ENCODE results near the gene MPST.
"Not testable (repeated sequence)": the region's sequence is repeated elsewhere in the genome, so short reads cannot be mapped to it uniquely, and the experiment has no call there.

Gene MPST

GRCh38 chr22:37019309-37020191 is at the start of gene MPST, which contains the start of gene TST:
MPST (plus strand) TSS chr22:37019742; CDS start chr22:37019837, 95 bp downstream.
TST (minus strand) TSS chr22:37019447; CDS start chr22:37018732, 715 bp downstream.
- DNase-seq (ENCODE audit: low spot score in 2 of 2) (peak; percentile 55 to 80), ATAC-seq (peak; percentile 86)
- H3K27ac Mint-ChIP-seq, result peak within 1 kb of the TSS; percentile 83

DNA sequence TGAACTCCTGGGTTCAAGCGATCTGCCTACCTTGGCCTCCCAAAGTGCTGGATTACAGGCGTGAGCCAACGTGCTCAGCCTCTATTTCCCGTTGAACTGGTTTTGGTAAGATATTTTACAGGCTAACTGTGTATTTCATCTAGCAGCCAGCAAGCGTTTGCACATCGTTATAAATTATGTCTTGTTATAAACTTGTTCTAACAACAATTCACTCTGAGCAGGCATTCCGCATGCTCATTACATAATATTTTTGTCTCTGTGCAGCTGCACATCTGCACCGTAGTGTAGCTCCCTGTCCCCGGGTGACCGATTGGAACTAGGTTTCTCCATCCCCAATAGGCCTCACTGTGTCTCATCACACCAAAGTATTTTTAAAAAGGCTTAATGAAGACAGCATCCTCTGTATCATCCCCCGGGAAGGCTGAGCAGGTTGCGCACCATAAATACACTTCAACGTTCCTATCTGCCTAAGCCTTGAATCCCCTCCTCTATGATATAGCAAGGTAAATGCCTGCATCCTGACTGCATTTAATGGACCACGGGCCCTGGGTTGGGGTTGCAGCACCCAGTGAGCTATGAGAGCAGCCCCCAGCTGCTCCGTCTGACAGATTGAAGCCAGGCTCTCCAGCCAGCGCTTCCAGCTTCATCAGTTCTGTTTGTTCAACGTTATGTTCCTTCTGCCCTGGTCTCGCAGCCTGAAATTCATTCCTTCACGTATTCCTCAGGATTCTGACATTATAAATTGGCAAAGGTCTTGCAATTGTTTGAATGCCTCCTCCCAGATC is 48.0 kb upstream of the MPST start:
- Mint-ChIP-seq H3K4me3 (no peak overlapping the region), H3K4me1 (no peaks in the 10 kb centered on the region), H3K27ac (no peak overlapping the region), H3K9me3 (no peaks in the 10 kb centered on the region), H3K36me3 (no peaks in the 10 kb centered on the region)
- DNase-seq (ENCODE audit: low spot score in 2 of 2) (no peak), ATAC-seq (no peak)

More at GRCh38 chr22:37019309-37020191, at the start of gene MPST, which contains the start of gene TST:
- no peaks in the 10 kb centered on the region for H3K9me3 Mint-ChIP-seq
- peak within 1 kb of the TSS; percentile 79 for H3K4me3 Mint-ChIP-seq
- peaks cover 9% of the 10 kb centered on the region for H3K4me1 Mint-ChIP-seq
- H3K36me3 Mint-ChIP-seq, result peaks cover under 1% of the 10 kb centered on the region

GRCh38 chr22:36976606-36977005 is 42.9 kb upstream of the MPST start:
- Mint-ChIP-seq H3K4me3 (peak overlapping the region; percentile 87), H3K27ac (no peak overlapping the region), H3K9me3 (no peaks in the 10 kb centered on the region), H3K36me3 (peaks cover 10% of the 10 kb centered on the region), H3K4me1 (peaks cover 15% of the 10 kb centered on the region)
- DNase-seq (ENCODE audit: low spot score in 2 of 2), result no peak
- ATAC-seq, result no peak

DNA sequence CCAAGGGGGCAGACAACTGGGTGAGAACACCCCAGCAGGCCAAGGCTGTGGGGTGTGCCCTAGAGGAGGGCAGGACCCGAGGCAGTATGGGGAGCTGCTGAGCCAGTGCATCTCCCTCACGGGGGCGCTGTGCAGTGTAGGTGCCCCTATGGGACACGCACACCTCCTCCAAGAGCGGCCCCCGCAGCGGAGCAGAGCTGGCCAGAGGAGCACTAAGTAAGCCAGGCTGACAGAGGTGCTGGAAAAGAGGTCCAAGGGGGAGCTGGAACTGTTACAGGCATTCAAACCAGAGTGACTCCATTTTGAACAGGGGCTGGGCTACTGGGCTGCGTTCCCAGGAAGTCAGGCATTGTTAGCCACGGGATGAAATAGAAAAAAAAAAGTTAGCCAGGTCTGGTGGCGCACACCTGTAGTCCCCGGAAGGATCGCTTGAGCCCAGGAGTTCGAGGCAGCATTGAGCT is 42.1 kb upstream of the MPST start:
- Mint-ChIP-seq H3K36me3 (peaks cover 10% of the 10 kb centered on the region), H3K4me3 (peak overlapping the region; percentile 87), H3K27ac (peak overlapping the region; percentile 90), H3K4me1 (peaks cover 15% of the 10 kb centered on the region), H3K9me3 (no peaks in the 10 kb centered on the region)
- ATAC-seq, result peak; percentile 95
- DNase-seq (ENCODE audit: low spot score in 2 of 2), result peak; percentile 63 to 86

DNA sequence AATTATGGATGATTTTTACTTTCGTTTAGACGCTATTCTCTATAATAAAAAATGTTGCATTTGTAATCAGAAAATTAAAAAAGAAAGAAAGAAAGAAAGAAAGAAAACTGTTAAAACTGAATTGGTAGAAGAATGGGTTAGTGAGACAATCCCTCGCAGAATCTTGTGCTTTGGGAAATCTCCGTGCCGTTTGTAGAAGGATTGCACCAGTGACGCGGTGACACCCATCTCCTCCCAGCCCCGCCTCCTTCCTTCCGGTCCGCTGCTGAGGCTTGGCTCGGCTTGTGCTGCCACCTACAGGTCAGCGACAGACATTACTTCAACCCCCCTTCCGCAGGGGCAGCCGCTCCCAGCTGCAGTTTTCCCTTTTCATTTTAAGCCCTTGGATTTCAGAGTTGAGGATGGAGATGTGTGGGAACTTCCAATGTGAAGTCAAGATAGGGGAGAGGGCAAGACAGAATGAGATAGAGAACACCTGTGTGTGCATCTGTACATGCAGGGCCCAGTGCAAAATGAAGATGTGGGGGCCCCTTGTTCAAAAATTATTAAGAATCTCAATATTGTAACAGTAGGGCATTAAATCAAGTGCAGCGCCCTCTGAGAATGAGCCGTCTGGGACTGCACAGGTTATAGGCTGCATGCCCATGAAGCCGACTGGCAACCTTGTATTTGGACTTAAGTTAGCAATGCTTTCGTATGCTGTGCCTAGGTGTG is 41.4 kb upstream of the MPST start:
- Mint-ChIP-seq H3K4me3 (peak overlapping the region; percentile 87), H3K4me1 (peaks cover 15% of the 10 kb centered on the region), H3K9me3 (no peaks in the 10 kb centered on the region), H3K36me3 (peaks cover 10% of the 10 kb centered on the region), H3K27ac (peak overlapping the region; percentile 90)
- peak; percentile 86 for ATAC-seq
- peak; percentile 86 to 92 for DNase-seq (ENCODE audit: low spot score in 2 of 2)

DNA sequence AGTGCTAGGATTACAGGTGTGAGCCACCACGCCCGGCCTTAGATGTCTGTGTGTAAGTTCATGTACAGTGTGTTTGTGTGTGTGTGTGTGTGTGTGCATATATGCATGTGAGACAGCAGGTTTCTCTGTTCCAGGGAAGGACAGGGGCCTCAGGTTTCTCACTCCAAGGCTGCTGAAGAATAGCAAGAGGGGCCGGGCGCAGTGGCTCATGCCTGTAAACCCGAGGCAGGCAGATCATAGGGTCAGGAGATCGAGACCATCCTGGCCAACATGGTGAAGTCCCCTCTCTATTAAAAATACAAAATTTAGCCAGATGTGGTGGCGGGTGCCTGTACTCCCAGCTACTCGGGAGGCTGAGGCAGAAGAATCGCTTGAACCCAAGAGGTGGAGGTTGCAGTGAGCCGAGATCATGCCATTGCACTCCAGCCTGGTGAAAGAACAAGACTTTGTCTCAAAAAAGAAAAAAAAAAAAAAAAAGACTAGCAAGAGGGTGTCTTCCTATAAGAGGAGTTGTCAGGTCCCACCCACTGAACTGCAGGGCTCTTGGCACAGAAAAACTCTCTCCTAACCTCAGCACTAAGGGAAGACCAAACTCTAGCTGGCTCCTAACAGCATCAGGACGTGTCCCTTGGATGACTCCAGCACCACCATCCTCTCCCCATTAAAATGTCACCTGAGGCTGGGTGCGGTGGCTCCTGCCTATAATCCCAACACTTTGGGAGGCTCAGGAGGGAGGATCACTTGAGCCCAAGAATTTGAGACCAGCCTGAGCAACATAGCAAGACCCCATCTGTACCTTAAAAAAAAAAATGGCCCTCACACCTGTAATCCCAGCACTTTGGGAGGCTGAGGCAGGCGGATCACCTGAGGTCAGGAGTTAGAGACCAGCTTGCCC is 40.3 kb upstream of the MPST start:
- Mint-ChIP-seq H3K4me3 (no peak overlapping the region), H3K36me3 (peaks cover 10% of the 10 kb centered on the region), H3K4me1 (peaks cover 15% of the 10 kb centered on the region), H3K9me3 (no peaks in the 10 kb centered on the region), H3K27ac (no peak overlapping the region)
- DNase-seq (ENCODE audit: low spot score in 2 of 2) (no peak), ATAC-seq (no peak)

GRCh38 chr22:36981247-36981775 is 38.2 kb upstream of the MPST start:
- ATAC-seq (no peak), DNase-seq (ENCODE audit: low spot score in 2 of 2) (no peak)
- peaks cover 10% of the 10 kb centered on the region for H3K36me3 Mint-ChIP-seq
- peaks cover 8% of the 10 kb centered on the region for H3K9me3 Mint-ChIP-seq
- H3K4me3 Mint-ChIP-seq, result no peak overlapping the region
- no peak overlapping the region for H3K27ac Mint-ChIP-seq
- H3K4me1 Mint-ChIP-seq, result peaks cover 15% of the 10 kb centered on the region

GRCh38 chr22:36982136-36982535 is 37.4 kb upstream of the MPST start:
- H3K27ac Mint-ChIP-seq, result no peak overlapping the region
- H3K4me1 Mint-ChIP-seq, result peaks cover 13% of the 10 kb centered on the region
- H3K9me3 Mint-ChIP-seq, result peaks cover 8% of the 10 kb centered on the region
- no peak overlapping the region for H3K4me3 Mint-ChIP-seq
- DNase-seq (ENCODE audit: low spot score in 2 of 2), result no peak
- ATAC-seq, result no peak
- H3K36me3 Mint-ChIP-seq, result peaks cover 10% of the 10 kb centered on the region

DNA sequence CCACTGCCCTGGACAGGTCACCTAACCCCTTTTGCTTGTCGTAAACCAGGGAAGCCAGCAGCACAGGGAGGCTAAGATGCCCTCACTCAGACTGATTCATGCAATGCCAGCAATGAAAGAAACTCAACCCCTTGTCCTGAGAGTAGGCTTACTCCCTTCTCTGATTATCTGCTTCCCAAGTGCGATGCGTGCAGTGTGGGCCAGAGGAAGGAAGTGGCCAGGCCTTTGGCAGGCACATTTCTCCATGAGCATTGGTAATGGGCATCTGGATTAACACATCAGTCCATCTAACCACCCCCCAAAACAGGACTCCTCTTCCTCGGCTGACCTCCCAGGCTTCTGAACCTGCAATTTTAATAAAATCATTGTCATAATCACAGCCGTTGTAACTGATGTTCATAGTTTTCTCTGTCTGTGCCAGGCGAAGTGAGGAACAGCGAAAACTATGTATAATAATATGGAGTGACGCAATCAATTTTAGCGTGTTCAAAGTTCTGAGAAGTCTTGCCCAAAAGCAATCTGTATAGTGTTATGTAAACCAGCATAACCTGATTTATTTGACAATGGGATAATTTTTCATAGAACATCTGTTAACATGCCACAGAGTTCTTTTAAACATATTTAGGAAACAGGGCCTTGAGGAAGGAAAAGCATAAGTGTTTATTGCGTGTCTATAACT is 34.2 kb upstream of the MPST start:
- Mint-ChIP-seq H3K4me3 (no peak overlapping the region), H3K4me1 (no peaks in the 10 kb centered on the region), H3K36me3 (no peaks in the 10 kb centered on the region), H3K9me3 (peaks cover 8% of the 10 kb centered on the region), H3K27ac (no peak overlapping the region)
- no peak for DNase-seq (ENCODE audit: low spot score in 2 of 2)
- no peak for ATAC-seq

- Mint-ChIP-seq H3K4me3 (no peak overlapping the region), H3K27ac (no peak overlapping the region), H3K4me1 (no peaks in the 10 kb centered on the region), H3K36me3 (no peaks in the 10 kb centered on the region), H3K9me3 (peaks cover 8% of the 10 kb centered on the region)
- peak; percentile 40 to 80 for DNase-seq (ENCODE audit: low spot score in 2 of 2)
- ATAC-seq, result peak; percentile 84
These were observed 33.2 kb upstream of the MPST start for GRCh38 chr22:36986242-36986821.

DNA sequence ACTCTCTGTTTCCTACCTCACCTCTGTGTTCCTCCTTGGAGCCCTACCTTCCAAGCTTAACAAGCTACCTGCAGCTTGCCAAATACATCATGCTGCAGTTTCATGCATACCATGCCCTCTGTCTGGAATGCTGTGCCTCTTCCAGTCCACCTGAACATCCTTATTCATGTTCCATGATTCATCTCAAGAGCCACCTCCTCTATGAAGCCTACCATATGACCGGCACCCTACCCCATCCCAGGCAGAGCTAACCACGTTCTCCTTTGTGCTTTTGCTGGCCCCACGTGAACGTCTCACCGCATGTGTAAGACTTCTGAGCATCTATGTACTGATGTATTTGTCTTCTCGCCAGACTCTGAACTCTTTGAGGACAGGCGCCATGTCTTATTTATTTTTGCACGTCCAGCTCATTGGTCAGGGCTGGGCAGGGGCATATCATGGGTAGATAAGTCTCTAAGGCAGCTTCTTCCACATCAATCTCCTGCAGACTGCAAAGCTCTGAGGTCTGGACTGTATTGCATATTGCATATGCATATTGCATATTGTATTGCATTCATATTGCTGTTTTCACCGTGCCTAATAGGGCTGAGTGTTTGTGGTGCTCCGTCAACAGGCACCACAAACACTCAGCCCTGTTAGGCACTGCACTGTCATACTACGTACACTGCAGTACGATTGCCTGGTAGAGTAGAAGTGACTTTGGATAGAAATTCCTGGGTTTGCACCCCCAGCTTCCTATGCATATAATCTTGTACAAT is 31.3 kb upstream of the MPST start:
- Mint-ChIP-seq H3K36me3 (no peaks in the 10 kb centered on the region), H3K27ac (no peak overlapping the region), H3K4me3 (no peak overlapping the region)

GRCh38 chr22:36989012-36989411 is 30.5 kb upstream of the MPST start:
- not testable (repeated sequence) for ATAC-seq; H3K27ac Mint-ChIP-seq; H3K4me1 Mint-ChIP-seq; DNase-seq (ENCODE audit: low spot score in 2 of 2); H3K9me3 Mint-ChIP-seq; H3K4me3 Mint-ChIP-seq; H3K36me3 Mint-ChIP-seq

More for the DNA sequence above, 31.3 kb upstream of the MPST start:
- Mint-ChIP-seq H3K4me1 (no peaks in the 10 kb centered on the region), H3K9me3 (peaks cover 8% of the 10 kb centered on the region)
- ATAC-seq, result no peak
- DNase-seq (ENCODE audit: low spot score in 2 of 2), result no peak

- DNase-seq (ENCODE audit: low spot score in 2 of 2) (no peak), ATAC-seq (no peak)
- H3K9me3 Mint-ChIP-seq, result peaks cover 6% of the 10 kb centered on the region
- no peaks in the 10 kb centered on the region for H3K36me3 Mint-ChIP-seq
- H3K4me3 Mint-ChIP-seq, result no peak overlapping the region
- no peak overlapping the region for H3K27ac Mint-ChIP-seq
- H3K4me1 Mint-ChIP-seq, result no peaks in the 10 kb centered on the region
These were observed 29.1 kb upstream of the MPST start for GRCh38 chr22:36990457-36990856.

Measured in stimulated activated effector memory CD8-positive, alpha-beta T cell treated with anti-CD3 and anti-CD28 coated beads, Interleukin-12 subunit alpha, Interleukin-12 subunit beta, amount 100 ng/mL, for 72 hours (primary cell).